Suprapubic skin (tissue), 4 donors: ENCODE measurements around the gene FBXO40.

ENCODE experiments used
- POLR2A ChIP-seq, 2 donors: fragments of 450-650 bp; IDR thresholded peaks; one replicate each; pipeline ENCODE4 v1.6.1; 2017; ENCODE audit warnings: antibody characterized with exemption in 2 of 2, mild to moderate bottlenecking in 2 of 2, moderate library complexity in 2 of 2
- POLR2AphosphoS5 ChIP-seq, 3 donors: sonication (generic); formaldehyde crosslinking; IDR thresholded peaks; one replicate each; pipeline ENCODE4 v1.6.1; 2017; ENCODE audit warnings: antibody characterized with exemption in 3 of 3
- TF ChIP-seq, protein P1 (sequence below), 2 donors: fragments of 200-600 bp in 1 of 2; fragments of 450-650 bp in 1 of 2; sonication (generic) in 1 of 2; IDR thresholded peaks; one replicate each; pipeline ENCODE4 v1.5.1; 2016 to 2019; ENCODE audit warnings: antibody characterized with exemption in 2 of 2, mild to moderate bottlenecking in 1 of 2, moderate library complexity in 1 of 2

- TF ChIP-seq, protein P1, sequence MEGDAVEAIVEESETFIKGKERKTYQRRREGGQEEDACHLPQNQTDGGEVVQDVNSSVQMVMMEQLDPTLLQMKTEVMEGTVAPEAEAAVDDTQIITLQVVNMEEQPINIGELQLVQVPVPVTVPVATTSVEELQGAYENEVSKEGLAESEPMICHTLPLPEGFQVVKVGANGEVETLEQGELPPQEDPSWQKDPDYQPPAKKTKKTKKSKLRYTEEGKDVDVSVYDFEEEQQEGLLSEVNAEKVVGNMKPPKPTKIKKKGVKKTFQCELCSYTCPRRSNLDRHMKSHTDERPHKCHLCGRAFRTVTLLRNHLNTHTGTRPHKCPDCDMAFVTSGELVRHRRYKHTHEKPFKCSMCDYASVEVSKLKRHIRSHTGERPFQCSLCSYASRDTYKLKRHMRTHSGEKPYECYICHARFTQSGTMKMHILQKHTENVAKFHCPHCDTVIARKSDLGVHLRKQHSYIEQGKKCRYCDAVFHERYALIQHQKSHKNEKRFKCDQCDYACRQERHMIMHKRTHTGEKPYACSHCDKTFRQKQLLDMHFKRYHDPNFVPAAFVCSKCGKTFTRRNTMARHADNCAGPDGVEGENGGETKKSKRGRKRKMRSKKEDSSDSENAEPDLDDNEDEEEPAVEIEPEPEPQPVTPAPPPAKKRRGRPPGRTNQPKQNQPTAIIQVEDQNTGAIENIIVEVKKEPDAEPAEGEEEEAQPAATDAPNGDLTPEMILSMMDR (IDR thresholded peaks at IDR 0.05), result no peak
- TF ChIP-seq POLR2A (IDR thresholded peaks at IDR 0.05) (no peak), POLR2AphosphoS5 (IDR thresholded peaks at IDR 0.05) (no peak)
Measured at GRCh38 chr3:121661376-121661775, 68.2 kb downstream of the FBXO40 start.
